ENCODE results near the gene EARS2. TPM values are rescaled to one million over a fixed set of nuclear protein-coding genes. Genes with fewer than 3 reads are reported as not detected.

The EARS2 gene
- total and polyA plus RNA-seq, 3 experiments from 2014 or later = 14.1 to 28.5 (median 26.9) TPM

GRCh38 chr16:23575834-23576233, 18.7 kb upstream of the EARS2 start:
- no peaks in the 10 kb centered on the region for H3K9me3 Mint-ChIP-seq
- Histone ChIP-seq H3K27me3 (ENCODE audit: insufficient read depth, low read length, poor library complexity, severe bottlenecking) (no peaks in the 10 kb centered on the region), H3K27ac (ENCODE audit: low read depth, low read length) (no peak overlapping the region), H3K4me1 (ENCODE audit: insufficient read depth, low read length) (no peaks in the 10 kb centered on the region), H3K4me3 (ENCODE audit: low read length) (no peak overlapping the region), H3K36me3 (ENCODE audit: insufficient read depth, low read length) (peaks cover 18% of the 10 kb centered on the region), H3K9me3 (ENCODE audit: low read length) (no peaks in the 10 kb centered on the region)
- ChIA-PET POLR2A (no interaction called here), CTCF (no interaction called here)
- peaks cover 4 to 92% (median 9%) of the 10 kb centered on the region in 3 donors for H3K36me3 Mint-ChIP-seq
- DNase-seq = no peak
- H3K27ac Mint-ChIP-seq = peak overlapping the region in 2 of 8 donors; percentile 38 to 86
- H3K27me3 Mint-ChIP-seq = no peaks in the 10 kb centered on the region
- H3K4me1 Mint-ChIP-seq = no peaks in the 10 kb centered on the region
- no peak overlapping the region for H3K4me3 Mint-ChIP-seq

DNA sequence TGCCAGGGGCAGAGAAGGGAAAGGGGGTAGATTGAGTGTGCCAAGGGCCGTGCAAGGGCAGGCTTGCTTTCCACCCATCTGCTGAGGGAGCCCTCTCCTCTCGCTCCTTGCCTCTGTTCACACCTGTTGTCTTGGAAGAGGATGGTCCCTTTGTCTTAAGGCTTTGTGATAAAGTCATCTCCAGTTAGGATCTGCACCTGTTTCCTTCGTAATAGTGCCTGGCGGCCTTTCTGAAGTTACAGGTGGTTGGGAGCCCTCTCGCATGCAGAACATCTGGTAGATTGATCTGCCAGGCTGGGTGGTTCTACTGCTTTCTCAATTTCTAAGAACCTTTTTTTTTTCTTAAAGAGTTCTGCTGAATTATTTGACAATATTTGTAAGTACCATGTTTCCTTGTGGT, 16.7 kb upstream of the EARS2 start:
- DNase-seq = peak in 1 of 5 donors; percentile 12
- Mint-ChIP-seq H3K9me3 (no peaks in the 10 kb centered on the region), H3K36me3 (peaks cover 4 to 90% (median 14%) of the 10 kb centered on the region in 3 donors), H3K4me1 (peaks cover 0 to 4% (median 0%) of the 10 kb centered on the region in 3 donors), H3K27ac (no peak overlapping the region), H3K27me3 (no peaks in the 10 kb centered on the region), H3K4me3 (no peak overlapping the region)
- Histone ChIP-seq H3K9me3 (ENCODE audit: low read length) (no peaks in the 10 kb centered on the region), H3K27me3 (ENCODE audit: insufficient read depth, low read length, poor library complexity, severe bottlenecking) (no peaks in the 10 kb centered on the region), H3K4me3 (ENCODE audit: low read length) (no peak overlapping the region), H3K4me1 (ENCODE audit: insufficient read depth, low read length) (no peaks in the 10 kb centered on the region), H3K27ac (ENCODE audit: low read depth, low read length) (no peak overlapping the region), H3K36me3 (ENCODE audit: insufficient read depth, low read length) (peaks cover 27% of the 10 kb centered on the region)
- CTCF ChIA-PET = no interaction called here
- POLR2A ChIA-PET = no interaction called here

DNA sequence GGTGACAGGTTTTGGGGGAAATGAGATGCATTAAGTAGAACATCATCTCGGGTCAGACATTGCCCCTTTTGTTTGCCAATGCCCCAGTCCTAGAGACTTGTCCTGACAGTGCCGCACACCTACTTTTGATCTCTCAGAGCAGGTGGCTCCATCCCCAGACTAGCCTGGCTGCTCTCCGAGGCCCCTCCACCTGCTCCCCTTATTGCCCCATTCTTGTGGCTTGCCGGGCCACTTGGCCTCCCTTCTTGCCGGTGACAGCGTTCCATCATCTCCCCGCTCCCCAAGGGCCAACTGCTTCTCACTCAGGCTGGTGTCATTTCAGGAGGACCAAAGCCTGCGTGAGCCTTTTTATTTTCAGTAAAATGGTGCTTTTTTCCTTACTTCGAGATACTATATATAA, 15.2 kb upstream of the EARS2 start:
- Histone ChIP-seq H3K27me3 (ENCODE audit: insufficient read depth, low read length, poor library complexity, severe bottlenecking) (no peaks in the 10 kb centered on the region), H3K4me1 (ENCODE audit: insufficient read depth, low read length) (no peaks in the 10 kb centered on the region), H3K9me3 (ENCODE audit: low read length) (no peaks in the 10 kb centered on the region), H3K27ac (ENCODE audit: low read depth, low read length) (no peak overlapping the region), H3K4me3 (ENCODE audit: low read length) (no peak overlapping the region), H3K36me3 (ENCODE audit: insufficient read depth, low read length) (peaks cover 31% of the 10 kb centered on the region)
- peaks cover 0 to 4% (median 0%) of the 10 kb centered on the region in 3 donors for H3K4me1 Mint-ChIP-seq
- no peaks in the 10 kb centered on the region for H3K9me3 Mint-ChIP-seq
- peak in 1 of 5 donors; percentile 19 for DNase-seq
- no peak overlapping the region for H3K27ac Mint-ChIP-seq
- no peaks in the 10 kb centered on the region for H3K27me3 Mint-ChIP-seq
- ChIA-PET POLR2A (interaction anchor here (0.5 kb wide), 1 partner anchor 57 kb away, joined by 4 read pairs; no protein-coding TSS in a partner anchor), CTCF (interaction anchor here (1.5 kb wide), 1 partner anchor 24 kb away, joined by 5 read pairs; the partner anchor contains the start of gene NDUFAB1)
- H3K4me3 Mint-ChIP-seq = no peak overlapping the region
- H3K36me3 Mint-ChIP-seq = peaks cover 4 to 86% (median 15%) of the 10 kb centered on the region in 3 donors

- ChIA-PET CTCF (interaction anchor here (1.5 kb wide), 1 partner anchor 25 kb away, joined by 5 read pairs; the partner anchor contains the start of gene NDUFAB1), POLR2A (no interaction called here)
- Histone ChIP-seq H3K27me3 (ENCODE audit: insufficient read depth, low read length, poor library complexity, severe bottlenecking) (no peaks in the 10 kb centered on the region), H3K9me3 (ENCODE audit: low read length) (no peaks in the 10 kb centered on the region), H3K4me3 (ENCODE audit: low read length) (no peak overlapping the region), H3K36me3 (ENCODE audit: insufficient read depth, low read length) (peaks cover 32% of the 10 kb centered on the region), H3K27ac (ENCODE audit: low read depth, low read length) (no peak overlapping the region), H3K4me1 (ENCODE audit: insufficient read depth, low read length) (no peaks in the 10 kb centered on the region)
- Mint-ChIP-seq H3K4me3 (no peak overlapping the region), H3K9me3 (no peaks in the 10 kb centered on the region), H3K27me3 (no peaks in the 10 kb centered on the region), H3K36me3 (peaks cover 4 to 88% (median 15%) of the 10 kb centered on the region in 3 donors), H3K27ac (peak overlapping the region in 1 of 8 donors; percentile 24), H3K4me1 (peaks cover 0 to 4% (median 0%) of the 10 kb centered on the region in 3 donors)
- DNase-seq = no peak
These were observed 14.7 kb upstream of the EARS2 start for GRCh38 chr16:23571895-23572294.

DNA sequence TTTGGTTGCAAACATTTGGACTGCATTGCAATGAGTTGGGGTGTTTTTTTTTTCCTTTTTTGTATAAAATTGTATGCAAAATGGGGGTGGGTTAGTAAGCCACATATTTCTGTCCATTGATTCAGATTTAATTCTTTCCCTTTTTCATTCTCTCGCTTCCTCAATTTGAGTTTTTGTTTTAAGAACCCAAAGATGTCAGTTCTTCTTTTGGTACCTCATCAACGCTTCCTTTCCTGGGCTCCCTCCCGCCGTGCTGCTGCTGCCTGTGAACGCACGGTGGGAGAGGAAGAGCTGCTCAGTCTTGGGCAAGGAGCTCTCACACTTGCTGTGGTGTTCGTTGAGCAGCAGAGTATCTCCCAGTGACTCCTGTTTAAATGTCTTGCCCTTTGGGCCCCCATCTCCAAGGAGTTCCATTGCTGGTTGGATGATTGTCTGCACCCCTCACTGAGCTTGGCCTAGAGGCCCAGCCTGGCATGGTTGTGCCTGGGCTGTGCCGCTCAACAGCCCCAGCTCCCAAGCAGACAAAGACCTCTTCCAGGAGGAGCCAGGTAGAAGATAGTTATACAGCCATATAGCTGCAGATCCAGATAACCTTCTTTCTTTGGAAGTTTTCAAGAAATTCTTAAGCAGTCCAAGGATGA, 14.0 kb upstream of the EARS2 start:
- H3K27ac ChIP-seq (ENCODE audit: low read depth, low read length) = no peak overlapping the region
- ChIA-PET POLR2A (no interaction called here), CTCF (no interaction called here)
- Mint-ChIP-seq H3K9me3 (no peaks in the 10 kb centered on the region), H3K36me3 (peaks cover 4 to 87% (median 15%) of the 10 kb centered on the region in 3 donors), H3K4me1 (peaks cover 0 to 4% (median 0%) of the 10 kb centered on the region in 3 donors), H3K27ac (peak overlapping the region in 1 of 8 donors; percentile 9), H3K4me3 (no peak overlapping the region), H3K27me3 (no peaks in the 10 kb centered on the region)
- H3K4me1 ChIP-seq (ENCODE audit: insufficient read depth, low read length) = no peaks in the 10 kb centered on the region
- peak in 1 of 5 donors; percentile 29 for DNase-seq
- H3K27me3 ChIP-seq (ENCODE audit: insufficient read depth, low read length, poor library complexity, severe bottlenecking) = no peaks in the 10 kb centered on the region
- peaks cover 32% of the 10 kb centered on the region for H3K36me3 ChIP-seq (ENCODE audit: insufficient read depth, low read length)
- H3K9me3 ChIP-seq (ENCODE audit: low read length) = no peaks in the 10 kb centered on the region
- H3K4me3 ChIP-seq (ENCODE audit: low read length) = no peak overlapping the region

GRCh38 chr16:23567602-23568001, 10.5 kb upstream of the EARS2 start:
- Mint-ChIP-seq H3K36me3 (peaks cover 4 to 89% (median 34%) of the 10 kb centered on the region in 3 donors), H3K27me3 (no peaks in the 10 kb centered on the region), H3K4me1 (peaks cover 0 to 5% (median 4%) of the 10 kb centered on the region in 3 donors), H3K4me3 (no peak overlapping the region), H3K9me3 (no peaks in the 10 kb centered on the region), H3K27ac (no peak overlapping the region)
- no peaks in the 10 kb centered on the region for H3K4me1 ChIP-seq (ENCODE audit: insufficient read depth, low read length)
- peaks cover 46% of the 10 kb centered on the region for H3K36me3 ChIP-seq (ENCODE audit: insufficient read depth, low read length)
- ChIA-PET CTCF (no interaction called here), POLR2A (no interaction called here)
- H3K27me3 ChIP-seq (ENCODE audit: insufficient read depth, low read length, poor library complexity, severe bottlenecking) = no peaks in the 10 kb centered on the region
- no peak for DNase-seq
- H3K27ac ChIP-seq (ENCODE audit: low read depth, low read length) = no peak overlapping the region
- H3K4me3 ChIP-seq (ENCODE audit: low read length) = no peak overlapping the region
- no peaks in the 10 kb centered on the region for H3K9me3 ChIP-seq (ENCODE audit: low read length)

GRCh38 chr16:23566724-23567123, 9.6 kb upstream of the EARS2 start:
- Mint-ChIP-seq H3K27me3 (no peaks in the 10 kb centered on the region), H3K4me3 (no peak overlapping the region), H3K36me3 (peaks cover 4 to 89% (median 32%) of the 10 kb centered on the region in 3 donors), H3K4me1 (peaks cover 3 to 5% (median 4%) of the 10 kb centered on the region in 3 donors), H3K27ac (no peak overlapping the region), H3K9me3 (no peaks in the 10 kb centered on the region)
- ChIA-PET POLR2A (no interaction called here), CTCF (no interaction called here)
- Histone ChIP-seq H3K27ac (ENCODE audit: low read depth, low read length) (no peak overlapping the region), H3K27me3 (ENCODE audit: insufficient read depth, low read length, poor library complexity, severe bottlenecking) (no peaks in the 10 kb centered on the region), H3K36me3 (ENCODE audit: insufficient read depth, low read length) (peaks cover 53% of the 10 kb centered on the region), H3K4me1 (ENCODE audit: insufficient read depth, low read length) (no peaks in the 10 kb centered on the region), H3K9me3 (ENCODE audit: low read length) (no peaks in the 10 kb centered on the region), H3K4me3 (ENCODE audit: low read length) (no peak overlapping the region)
- no peak for DNase-seq

DNA sequence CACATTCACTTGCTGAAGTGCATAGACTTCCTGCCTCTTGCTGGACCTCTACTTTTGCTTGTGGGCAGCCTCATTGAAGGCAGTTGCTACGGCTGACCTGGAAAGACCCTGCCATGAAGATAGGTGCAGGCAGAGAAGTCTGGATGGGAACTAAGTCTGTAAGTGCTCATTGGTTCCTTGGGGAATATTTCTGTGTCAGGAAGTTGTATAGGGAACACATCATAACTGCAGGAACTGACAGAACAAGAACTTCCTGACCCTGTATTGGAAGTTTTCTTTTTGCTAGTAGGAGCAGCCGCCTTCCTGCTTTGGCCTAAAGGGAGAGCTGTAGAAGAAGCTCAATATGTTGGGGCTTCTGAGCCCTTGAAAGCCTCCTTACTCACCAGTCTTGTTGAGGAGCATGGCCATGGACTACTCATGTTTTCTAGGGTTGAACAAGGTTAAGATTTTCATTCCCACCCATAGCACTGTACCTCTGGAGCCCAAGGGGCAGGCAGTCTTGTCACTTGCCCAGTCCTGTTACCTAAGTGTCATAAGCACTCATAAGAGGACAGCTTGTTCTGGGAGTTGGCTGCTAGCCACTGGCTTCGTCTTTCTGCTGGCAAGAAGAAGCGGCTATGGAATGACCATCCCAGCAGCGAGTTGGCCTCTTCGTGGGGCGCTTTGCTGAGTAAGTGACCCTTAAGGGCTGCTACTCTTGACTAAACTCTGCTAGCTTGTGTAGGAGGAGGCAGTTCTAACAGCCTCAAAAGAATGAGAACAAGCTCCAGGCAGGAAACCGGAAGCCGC, 7.6 kb upstream of the EARS2 start:
- Histone ChIP-seq H3K9me3 (ENCODE audit: low read length) (no peaks in the 10 kb centered on the region), H3K4me1 (ENCODE audit: insufficient read depth, low read length) (no peaks in the 10 kb centered on the region), H3K27me3 (ENCODE audit: insufficient read depth, low read length, poor library complexity, severe bottlenecking) (no peaks in the 10 kb centered on the region), H3K4me3 (ENCODE audit: low read length) (no peak overlapping the region), H3K27ac (ENCODE audit: low read depth, low read length) (no peak overlapping the region), H3K36me3 (ENCODE audit: insufficient read depth, low read length) (peaks cover 44% of the 10 kb centered on the region)
- DNase-seq = no peak
- Mint-ChIP-seq H3K27ac (peak overlapping the region in 3 of 8 donors; percentile 27 to 80 (median 33)), H3K4me1 (peaks cover 11 to 18% (median 11%) of the 10 kb centered on the region in 3 donors), H3K27me3 (no peaks in the 10 kb centered on the region), H3K4me3 (no peak overlapping the region), H3K36me3 (peaks cover 3 to 87% (median 25%) of the 10 kb centered on the region in 3 donors), H3K9me3 (no peaks in the 10 kb centered on the region)
- CTCF ChIA-PET = no interaction called here
- POLR2A ChIA-PET = no interaction called here

All from CD8-positive, alpha-beta memory T cell (primary cell).